ENCODE measurements around the gene RELT.

The RELT gene

DNA sequence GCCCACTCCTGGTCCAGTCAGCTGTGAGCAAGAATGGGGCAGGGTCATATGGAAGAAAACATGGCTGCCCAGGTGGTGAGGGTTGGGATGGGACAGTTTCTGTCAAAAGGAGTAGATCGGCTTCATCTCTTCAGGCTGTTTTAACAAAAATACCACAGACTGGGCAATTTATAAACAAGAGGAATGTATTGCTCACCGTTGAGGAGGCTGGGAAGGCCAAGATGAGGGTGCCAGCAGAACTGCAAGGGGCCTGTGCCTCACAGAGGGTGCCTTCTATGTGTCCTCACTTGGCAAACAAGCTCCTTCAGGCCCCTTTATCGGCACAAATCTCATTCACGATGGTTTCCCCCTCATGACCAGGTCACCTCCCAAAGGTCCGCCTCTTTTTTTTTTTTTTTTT is 18.1 kb upstream of the RELT start:
- no peaks in the 10 kb centered on the region for H3K9me3 ChIP-seq (ENCODE audit: severe bottlenecking)
- peaks cover 11% of the 10 kb centered on the region; the same call in 1 of the 2 replicates for H3K36me3 ChIP-seq
- no peak for DNase-seq
- no peak overlapping the region for H3K4me3 ChIP-seq (ENCODE audit: low read depth, low read length)
- no peak overlapping the region for H3K27ac ChIP-seq
- H3K27me3 ChIP-seq (ENCODE audit: insufficient read depth, low read depth, severe bottlenecking) = no peaks in the 10 kb centered on the region
- no peak for TF ChIP-seq CTCF (IDR thresholded peaks at IDR 0.05; ENCODE audit: low read depth, low read length)

DNA sequence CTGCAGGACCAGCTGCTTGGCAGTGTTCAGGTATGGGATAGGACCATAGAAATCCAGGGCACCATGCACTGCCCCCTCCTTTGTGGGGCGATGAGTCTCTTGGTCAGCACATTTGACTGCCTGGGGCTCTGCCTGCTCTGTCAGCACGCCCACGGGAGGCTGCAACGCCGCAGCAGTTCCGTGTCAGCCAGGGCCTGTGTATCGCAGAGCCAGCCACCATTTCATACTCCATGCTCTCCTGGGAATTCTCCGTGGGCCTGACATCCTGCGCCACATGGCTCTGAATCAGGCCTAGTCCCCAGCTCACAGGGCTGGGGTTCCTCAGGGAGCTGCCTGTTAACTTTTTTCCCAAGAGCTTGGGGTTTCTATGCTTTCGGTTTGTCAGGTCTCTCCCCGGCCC is 16.9 kb upstream of the RELT start:
- DNase-seq = no peak
- Histone ChIP-seq H3K9me3 (ENCODE audit: severe bottlenecking) (no peaks in the 10 kb centered on the region), H3K4me3 (ENCODE audit: low read depth, low read length) (no peak overlapping the region), H3K27ac (no peak overlapping the region), H3K36me3 (peaks cover 11% of the 10 kb centered on the region; the same call in 1 of the 2 replicates), H3K27me3 (ENCODE audit: insufficient read depth, low read depth, severe bottlenecking) (no peaks in the 10 kb centered on the region)
- no peak for TF ChIP-seq CTCF (IDR thresholded peaks at IDR 0.05; ENCODE audit: low read depth, low read length)

- peak; percentile 64 for DNase-seq
- Histone ChIP-seq H3K36me3 (peaks cover 11% of the 10 kb centered on the region; the same call in 1 of the 2 replicates), H3K9me3 (ENCODE audit: severe bottlenecking) (no peaks in the 10 kb centered on the region), H3K4me3 (ENCODE audit: low read depth, low read length) (no peak overlapping the region), H3K27ac (no peak overlapping the region), H3K27me3 (ENCODE audit: insufficient read depth, low read depth, severe bottlenecking) (no peaks in the 10 kb centered on the region)
- TF ChIP-seq CTCF (IDR thresholded peaks at IDR 0.05; ENCODE audit: low read depth, low read length) = peak; percentile 76
Measured at GRCh38 chr11:73359930-73360742, 16.1 kb upstream of the RELT start.

- Histone ChIP-seq H3K27ac (no peak overlapping the region), H3K27me3 (ENCODE audit: insufficient read depth, low read depth, severe bottlenecking) (no peaks in the 10 kb centered on the region), H3K4me3 (ENCODE audit: low read depth, low read length) (no peak overlapping the region), H3K9me3 (ENCODE audit: severe bottlenecking) (no peaks in the 10 kb centered on the region), H3K36me3 (peaks cover 12% of the 10 kb centered on the region)
- TF ChIP-seq CTCF (IDR thresholded peaks at IDR 0.05; ENCODE audit: low read depth, low read length) = no peak
- no peak for DNase-seq
Measured at GRCh38 chr11:73360743-73361369, 15.3 kb upstream of the RELT start.

DNA sequence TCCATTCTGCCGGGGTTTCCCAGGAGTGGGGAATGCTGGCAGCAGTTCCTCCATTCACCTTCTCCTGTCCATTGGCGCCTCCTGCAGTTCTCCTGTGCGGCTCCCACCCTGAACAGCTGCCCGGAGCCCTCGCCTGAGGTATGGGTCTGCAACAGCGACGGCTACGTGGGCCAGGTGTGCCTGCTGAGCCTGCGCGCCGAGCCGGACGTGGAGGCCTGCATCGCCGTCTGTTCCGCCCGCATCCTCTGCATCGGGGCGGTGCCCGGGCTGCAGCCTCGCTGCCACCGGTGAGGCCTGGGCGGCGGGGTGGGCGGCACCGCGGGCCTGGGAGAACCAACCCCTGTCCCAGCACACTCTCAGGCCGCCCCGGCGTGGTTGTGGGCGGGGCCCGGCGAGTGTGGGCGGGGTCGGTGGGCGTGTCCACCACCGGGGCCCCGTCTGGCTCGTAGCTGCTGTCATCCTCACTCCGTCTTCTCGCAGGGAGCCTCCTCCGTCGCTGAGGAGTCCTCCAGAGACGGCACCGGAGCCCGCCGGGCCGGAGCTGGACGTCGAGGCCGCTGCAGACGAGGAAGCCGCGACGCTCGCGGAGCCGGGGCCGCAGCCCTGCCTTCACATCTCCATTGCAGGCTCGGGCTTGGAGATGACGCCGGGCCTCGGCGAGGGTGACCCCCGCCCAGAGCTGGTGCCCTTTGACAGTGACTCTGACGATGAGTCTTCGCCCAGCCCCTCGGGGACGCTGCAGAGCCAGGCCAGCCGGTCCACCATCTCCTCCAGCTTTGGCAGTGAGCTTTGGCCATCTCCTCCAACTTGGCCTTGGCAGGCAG is 14.0 kb upstream of the RELT start:
- no peak for TF ChIP-seq CTCF (IDR thresholded peaks at IDR 0.05; ENCODE audit: low read depth, low read length)
- Histone ChIP-seq H3K27ac (no peak overlapping the region), H3K9me3 (ENCODE audit: severe bottlenecking) (no peaks in the 10 kb centered on the region), H3K36me3 (peaks cover 15% of the 10 kb centered on the region), H3K4me3 (ENCODE audit: low read depth, low read length) (no peak overlapping the region), H3K27me3 (ENCODE audit: insufficient read depth, low read depth, severe bottlenecking) (no peaks in the 10 kb centered on the region)
- DNase-seq = no peak

Measured in WERI-Rb-1 (cell line).